Measurements from ENCODE around the gene DCLK1.

DNA sequence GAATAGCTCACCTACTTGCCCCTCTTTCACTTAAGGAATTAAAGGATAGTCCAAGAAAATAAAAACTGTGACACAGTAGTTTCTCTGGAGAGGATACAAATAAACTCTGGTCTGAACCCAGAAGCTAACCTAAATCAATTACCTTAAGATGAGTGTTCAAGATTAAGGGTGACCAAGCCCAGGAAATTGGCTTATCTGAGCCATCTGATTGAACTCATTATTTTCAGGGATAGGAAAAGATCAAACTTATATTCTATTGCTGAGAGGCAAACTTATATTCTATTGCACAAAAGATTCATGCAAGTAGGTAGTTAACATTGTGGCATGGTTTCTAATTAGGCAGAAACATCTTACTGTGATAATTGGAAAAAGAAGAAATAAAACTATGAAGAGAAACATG, 175.1 kb downstream of the DCLK1 start:
- TF ChIP-seq, protein P1, sequence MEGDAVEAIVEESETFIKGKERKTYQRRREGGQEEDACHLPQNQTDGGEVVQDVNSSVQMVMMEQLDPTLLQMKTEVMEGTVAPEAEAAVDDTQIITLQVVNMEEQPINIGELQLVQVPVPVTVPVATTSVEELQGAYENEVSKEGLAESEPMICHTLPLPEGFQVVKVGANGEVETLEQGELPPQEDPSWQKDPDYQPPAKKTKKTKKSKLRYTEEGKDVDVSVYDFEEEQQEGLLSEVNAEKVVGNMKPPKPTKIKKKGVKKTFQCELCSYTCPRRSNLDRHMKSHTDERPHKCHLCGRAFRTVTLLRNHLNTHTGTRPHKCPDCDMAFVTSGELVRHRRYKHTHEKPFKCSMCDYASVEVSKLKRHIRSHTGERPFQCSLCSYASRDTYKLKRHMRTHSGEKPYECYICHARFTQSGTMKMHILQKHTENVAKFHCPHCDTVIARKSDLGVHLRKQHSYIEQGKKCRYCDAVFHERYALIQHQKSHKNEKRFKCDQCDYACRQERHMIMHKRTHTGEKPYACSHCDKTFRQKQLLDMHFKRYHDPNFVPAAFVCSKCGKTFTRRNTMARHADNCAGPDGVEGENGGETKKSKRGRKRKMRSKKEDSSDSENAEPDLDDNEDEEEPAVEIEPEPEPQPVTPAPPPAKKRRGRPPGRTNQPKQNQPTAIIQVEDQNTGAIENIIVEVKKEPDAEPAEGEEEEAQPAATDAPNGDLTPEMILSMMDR (IDR thresholded peaks at IDR 0.05), result no peak
- TF ChIP-seq EZH2 (IDR thresholded peaks at IDR 0.05) (no peak), EZH2phosphoT487 (IDR thresholded peaks at IDR 0.05) (no peak)
